DND-41 (cell line): ENCODE results near the gene PTPRA.

ENCODE experiments used
- EZH2 ChIP-seq: IDR thresholded peaks from 3 replicates; pipeline ENCODE4 v1.6.1; 2012; ENCODE audit warnings: borderline replicate concordance, low read depth, mild to moderate bottlenecking, moderate library complexity, low read length, inconsistent platforms; ENCODE audit not compliant: severe bottlenecking
- TF ChIP-seq, protein P1 (sequence below): IDR thresholded peaks from 2 replicates; pipeline ENCODE4 v1.5.1; 2012; ENCODE audit warnings: borderline replicate concordance, low read length, moderate library complexity, mild to moderate bottlenecking; ENCODE audit not compliant: poor library complexity, severe bottlenecking; ENCODE audit errors: extremely low read depth

DNA sequence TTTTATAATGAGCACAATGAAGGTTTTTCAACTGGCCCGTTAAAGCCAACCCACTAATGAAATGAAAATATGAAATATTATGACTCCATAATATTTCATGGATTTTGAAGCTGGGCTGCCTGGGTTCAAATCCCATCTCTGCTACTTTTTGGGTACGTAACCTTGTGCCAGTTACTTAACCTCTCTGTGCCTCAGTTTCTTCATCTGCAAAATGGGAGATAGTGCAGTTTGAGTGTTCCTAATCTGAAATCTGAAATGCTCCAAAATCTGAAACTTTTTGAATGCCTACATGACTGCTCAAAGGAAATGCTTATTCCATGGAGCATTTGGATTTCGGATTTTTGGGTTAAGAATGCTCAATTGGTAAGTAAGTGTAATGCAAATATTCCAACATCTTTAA lies 29.5 kb downstream of the PTPRA start:
- TF ChIP-seq, protein P1, sequence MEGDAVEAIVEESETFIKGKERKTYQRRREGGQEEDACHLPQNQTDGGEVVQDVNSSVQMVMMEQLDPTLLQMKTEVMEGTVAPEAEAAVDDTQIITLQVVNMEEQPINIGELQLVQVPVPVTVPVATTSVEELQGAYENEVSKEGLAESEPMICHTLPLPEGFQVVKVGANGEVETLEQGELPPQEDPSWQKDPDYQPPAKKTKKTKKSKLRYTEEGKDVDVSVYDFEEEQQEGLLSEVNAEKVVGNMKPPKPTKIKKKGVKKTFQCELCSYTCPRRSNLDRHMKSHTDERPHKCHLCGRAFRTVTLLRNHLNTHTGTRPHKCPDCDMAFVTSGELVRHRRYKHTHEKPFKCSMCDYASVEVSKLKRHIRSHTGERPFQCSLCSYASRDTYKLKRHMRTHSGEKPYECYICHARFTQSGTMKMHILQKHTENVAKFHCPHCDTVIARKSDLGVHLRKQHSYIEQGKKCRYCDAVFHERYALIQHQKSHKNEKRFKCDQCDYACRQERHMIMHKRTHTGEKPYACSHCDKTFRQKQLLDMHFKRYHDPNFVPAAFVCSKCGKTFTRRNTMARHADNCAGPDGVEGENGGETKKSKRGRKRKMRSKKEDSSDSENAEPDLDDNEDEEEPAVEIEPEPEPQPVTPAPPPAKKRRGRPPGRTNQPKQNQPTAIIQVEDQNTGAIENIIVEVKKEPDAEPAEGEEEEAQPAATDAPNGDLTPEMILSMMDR, result no peak
- TF ChIP-seq EZH2, result no peak
